ENCODE results near the gene NSFL1C.

DNA sequence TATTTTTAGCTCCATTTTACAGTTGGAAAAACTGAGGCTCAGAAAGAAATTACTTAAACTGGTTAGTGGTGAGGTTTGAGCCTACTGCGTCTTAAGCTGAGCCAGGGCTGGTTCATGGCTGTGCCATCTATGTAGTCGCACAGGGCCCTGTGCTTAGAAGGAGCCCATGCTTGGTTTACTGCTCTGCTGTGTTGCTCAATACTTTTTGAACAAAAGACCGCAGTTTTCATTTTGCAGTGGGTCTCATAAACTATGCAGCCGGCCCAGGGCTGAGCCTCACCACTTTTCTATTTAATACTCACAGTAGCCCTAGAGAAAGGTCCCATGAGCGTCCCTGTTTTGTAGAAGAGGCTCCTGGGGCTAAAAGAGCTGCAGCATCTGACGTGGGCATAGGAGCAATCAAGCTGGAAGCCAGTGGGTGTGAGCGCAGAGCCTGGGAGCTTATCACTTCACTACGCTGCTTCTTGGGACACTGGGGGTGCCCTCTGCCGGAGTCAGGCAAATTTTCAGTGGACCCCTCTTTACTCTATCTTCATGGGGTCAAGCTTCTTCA lies 24.1 kb upstream of the NSFL1C start:
- TF ChIP-seq, protein P1, sequence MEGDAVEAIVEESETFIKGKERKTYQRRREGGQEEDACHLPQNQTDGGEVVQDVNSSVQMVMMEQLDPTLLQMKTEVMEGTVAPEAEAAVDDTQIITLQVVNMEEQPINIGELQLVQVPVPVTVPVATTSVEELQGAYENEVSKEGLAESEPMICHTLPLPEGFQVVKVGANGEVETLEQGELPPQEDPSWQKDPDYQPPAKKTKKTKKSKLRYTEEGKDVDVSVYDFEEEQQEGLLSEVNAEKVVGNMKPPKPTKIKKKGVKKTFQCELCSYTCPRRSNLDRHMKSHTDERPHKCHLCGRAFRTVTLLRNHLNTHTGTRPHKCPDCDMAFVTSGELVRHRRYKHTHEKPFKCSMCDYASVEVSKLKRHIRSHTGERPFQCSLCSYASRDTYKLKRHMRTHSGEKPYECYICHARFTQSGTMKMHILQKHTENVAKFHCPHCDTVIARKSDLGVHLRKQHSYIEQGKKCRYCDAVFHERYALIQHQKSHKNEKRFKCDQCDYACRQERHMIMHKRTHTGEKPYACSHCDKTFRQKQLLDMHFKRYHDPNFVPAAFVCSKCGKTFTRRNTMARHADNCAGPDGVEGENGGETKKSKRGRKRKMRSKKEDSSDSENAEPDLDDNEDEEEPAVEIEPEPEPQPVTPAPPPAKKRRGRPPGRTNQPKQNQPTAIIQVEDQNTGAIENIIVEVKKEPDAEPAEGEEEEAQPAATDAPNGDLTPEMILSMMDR (optimal IDR thresholded peaks at IDR 0.05 in 1 of 3, IDR thresholded peaks at IDR 0.05 in 1 of 3, conservative IDR thresholded peaks at IDR 0.05 in 1 of 3; ENCODE audit: extremely low read depth in 1 of 3, insufficient read depth in 2 of 3, low read length in 3 of 3) = no peak
- TF ChIP-seq EZH2 (IDR thresholded peaks at IDR 0.05; ENCODE audit: low read length) = no peak
